ENCODE results near the gene LRIF1.

DNA sequence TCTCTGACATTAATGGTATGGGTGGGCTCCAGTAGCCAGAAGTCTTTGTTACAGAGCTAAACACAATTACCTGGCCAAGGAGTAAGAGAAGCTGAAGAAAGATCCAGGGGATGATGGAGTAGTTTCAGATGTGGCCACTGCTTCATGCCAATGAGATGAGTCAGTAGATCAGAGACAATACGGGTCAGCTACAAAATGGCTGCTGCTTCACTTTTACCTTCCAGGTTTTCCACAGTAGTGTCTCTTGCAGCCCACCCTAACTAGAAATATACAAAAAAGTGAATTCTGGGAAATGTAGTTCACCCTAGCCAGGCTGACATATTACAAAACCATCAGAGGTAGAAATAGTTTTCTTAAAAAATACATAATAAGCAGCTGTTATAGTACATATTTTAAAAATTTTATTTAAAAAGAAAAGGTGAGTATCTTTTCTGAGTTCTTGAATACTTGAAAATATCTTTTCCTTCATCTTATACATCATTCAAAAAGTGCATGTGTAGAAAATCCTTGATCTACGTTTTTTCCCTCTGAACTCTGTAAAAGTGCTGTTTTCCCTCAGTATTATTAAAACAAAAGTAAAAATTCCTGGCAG, 36.1 kb downstream of the LRIF1 start:
- TF ChIP-seq, protein P1, sequence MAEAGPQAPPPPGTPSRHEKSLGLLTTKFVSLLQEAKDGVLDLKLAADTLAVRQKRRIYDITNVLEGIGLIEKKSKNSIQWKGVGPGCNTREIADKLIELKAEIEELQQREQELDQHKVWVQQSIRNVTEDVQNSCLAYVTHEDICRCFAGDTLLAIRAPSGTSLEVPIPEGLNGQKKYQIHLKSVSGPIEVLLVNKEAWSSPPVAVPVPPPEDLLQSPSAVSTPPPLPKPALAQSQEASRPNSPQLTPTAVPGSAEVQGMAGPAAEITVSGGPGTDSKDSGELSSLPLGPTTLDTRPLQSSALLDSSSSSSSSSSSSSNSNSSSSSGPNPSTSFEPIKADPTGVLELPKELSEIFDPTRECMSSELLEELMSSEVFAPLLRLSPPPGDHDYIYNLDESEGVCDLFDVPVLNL (IDR thresholded peaks at IDR 0.05; ENCODE audit: low read depth, low read length): no peak
- TF ChIP-seq, protein P2, sequence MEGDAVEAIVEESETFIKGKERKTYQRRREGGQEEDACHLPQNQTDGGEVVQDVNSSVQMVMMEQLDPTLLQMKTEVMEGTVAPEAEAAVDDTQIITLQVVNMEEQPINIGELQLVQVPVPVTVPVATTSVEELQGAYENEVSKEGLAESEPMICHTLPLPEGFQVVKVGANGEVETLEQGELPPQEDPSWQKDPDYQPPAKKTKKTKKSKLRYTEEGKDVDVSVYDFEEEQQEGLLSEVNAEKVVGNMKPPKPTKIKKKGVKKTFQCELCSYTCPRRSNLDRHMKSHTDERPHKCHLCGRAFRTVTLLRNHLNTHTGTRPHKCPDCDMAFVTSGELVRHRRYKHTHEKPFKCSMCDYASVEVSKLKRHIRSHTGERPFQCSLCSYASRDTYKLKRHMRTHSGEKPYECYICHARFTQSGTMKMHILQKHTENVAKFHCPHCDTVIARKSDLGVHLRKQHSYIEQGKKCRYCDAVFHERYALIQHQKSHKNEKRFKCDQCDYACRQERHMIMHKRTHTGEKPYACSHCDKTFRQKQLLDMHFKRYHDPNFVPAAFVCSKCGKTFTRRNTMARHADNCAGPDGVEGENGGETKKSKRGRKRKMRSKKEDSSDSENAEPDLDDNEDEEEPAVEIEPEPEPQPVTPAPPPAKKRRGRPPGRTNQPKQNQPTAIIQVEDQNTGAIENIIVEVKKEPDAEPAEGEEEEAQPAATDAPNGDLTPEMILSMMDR (IDR thresholded peaks at IDR 0.05 in 2 of 3, conservative IDR thresholded peaks at IDR 0.05 in 1 of 3; ENCODE audit: control insufficient read depth in 2 of 3, extremely low read depth in 1 of 3, insufficient read depth in 1 of 3, low read depth in 3 of 3, low read length in 3 of 3): no peak
- TF ChIP-seq BRCA1 (IDR thresholded peaks at IDR 0.05; ENCODE audit: low read depth, low read length) (no peak), YY1 (IDR thresholded peaks at IDR 0.05; ENCODE audit: low read depth, low read length) (no peak), ZNF384 (IDR thresholded peaks at IDR 0.05; ENCODE audit: borderline replicate concordance, low read depth, low read length) (no peak), TCF12 (IDR thresholded peaks at IDR 0.05; ENCODE audit: low read depth, low read length) (no peak), JUNB (IDR thresholded peaks at IDR 0.05) (no peak), CREB1 (IDR thresholded peaks at IDR 0.05; ENCODE audit: low read depth) (no peak), TARDBP (IDR thresholded peaks at IDR 0.05; ENCODE audit: borderline replicate concordance) (no peak), TAF1 (IDR thresholded peaks at IDR 0.05; ENCODE audit: borderline replicate concordance, low read depth, low read length) (no peak), IKZF2 (IDR thresholded peaks at IDR 0.05) (no peak)
- TF ChIP-seq, protein P3, sequence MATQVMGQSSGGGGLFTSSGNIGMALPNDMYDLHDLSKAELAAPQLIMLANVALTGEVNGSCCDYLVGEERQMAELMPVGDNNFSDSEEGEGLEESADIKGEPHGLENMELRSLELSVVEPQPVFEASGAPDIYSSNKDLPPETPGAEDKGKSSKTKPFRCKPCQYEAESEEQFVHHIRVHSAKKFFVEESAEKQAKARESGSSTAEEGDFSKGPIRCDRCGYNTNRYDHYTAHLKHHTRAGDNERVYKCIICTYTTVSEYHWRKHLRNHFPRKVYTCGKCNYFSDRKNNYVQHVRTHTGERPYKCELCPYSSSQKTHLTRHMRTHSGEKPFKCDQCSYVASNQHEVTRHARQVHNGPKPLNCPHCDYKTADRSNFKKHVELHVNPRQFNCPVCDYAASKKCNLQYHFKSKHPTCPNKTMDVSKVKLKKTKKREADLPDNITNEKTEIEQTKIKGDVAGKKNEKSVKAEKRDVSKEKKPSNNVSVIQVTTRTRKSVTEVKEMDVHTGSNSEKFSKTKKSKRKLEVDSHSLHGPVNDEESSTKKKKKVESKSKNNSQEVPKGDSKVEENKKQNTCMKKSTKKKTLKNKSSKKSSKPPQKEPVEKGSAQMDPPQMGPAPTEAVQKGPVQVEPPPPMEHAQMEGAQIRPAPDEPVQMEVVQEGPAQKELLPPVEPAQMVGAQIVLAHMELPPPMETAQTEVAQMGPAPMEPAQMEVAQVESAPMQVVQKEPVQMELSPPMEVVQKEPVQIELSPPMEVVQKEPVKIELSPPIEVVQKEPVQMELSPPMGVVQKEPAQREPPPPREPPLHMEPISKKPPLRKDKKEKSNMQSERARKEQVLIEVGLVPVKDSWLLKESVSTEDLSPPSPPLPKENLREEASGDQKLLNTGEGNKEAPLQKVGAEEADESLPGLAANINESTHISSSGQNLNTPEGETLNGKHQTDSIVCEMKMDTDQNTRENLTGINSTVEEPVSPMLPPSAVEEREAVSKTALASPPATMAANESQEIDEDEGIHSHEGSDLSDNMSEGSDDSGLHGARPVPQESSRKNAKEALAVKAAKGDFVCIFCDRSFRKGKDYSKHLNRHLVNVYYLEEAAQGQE (IDR thresholded peaks at IDR 0.05; ENCODE audit: low read depth, low read length): no peak
- TF ChIP-seq, protein P4, sequence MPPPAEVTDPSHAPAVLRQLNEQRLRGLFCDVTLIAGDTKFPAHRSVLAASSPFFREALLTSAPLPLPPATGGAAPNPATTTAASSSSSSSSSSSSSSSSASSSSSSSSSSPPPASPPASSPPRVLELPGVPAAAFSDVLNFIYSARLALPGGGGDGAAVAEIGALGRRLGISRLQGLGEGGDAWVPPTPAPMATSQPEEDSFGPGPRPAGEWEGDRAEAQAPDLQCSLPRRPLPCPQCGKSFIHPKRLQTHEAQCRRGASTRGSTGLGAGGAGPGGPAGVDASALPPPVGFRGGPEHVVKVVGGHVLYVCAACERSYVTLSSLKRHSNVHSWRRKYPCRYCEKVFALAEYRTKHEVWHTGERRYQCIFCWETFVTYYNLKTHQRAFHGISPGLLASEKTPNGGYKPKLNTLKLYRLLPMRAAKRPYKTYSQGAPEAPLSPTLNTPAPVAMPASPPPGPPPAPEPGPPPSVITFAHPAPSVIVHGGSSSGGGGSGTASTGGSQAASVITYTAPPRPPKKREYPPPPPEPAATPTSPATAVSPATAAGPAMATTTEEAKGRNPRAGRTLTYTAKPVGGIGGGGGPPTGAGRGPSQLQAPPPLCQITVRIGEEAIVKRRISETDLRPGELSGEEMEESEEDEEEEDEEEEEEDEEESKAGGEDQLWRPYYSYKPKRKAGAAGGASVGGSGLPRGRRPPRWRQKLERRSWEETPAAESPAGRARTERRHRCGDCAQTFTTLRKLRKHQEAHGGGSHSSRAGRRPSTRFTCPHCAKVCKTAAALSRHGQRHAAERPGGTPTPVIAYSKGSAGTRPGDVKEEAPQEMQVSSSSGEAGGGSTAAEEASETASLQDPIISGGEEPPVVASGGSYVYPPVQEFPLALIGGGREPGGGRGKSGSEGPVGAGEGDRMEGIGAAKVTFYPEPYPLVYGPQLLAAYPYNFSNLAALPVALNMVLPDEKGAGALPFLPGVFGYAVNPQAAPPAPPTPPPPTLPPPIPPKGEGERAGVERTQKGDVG (CRISPR knock-in tag; IDR thresholded peaks at IDR 0.05): no peak
- TF ChIP-seq, protein P5, sequence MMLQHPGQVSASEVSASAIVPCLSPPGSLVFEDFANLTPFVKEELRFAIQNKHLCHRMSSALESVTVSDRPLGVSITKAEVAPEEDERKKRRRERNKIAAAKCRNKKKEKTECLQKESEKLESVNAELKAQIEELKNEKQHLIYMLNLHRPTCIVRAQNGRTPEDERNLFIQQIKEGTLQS (IDR thresholded peaks at IDR 0.05; ENCODE audit: borderline replicate concordance, extremely low read depth, low read depth, low read length): no peak

All from GM12878 (cell line).